ENCODE measurements around the gene TF.

The TF gene

DNA sequence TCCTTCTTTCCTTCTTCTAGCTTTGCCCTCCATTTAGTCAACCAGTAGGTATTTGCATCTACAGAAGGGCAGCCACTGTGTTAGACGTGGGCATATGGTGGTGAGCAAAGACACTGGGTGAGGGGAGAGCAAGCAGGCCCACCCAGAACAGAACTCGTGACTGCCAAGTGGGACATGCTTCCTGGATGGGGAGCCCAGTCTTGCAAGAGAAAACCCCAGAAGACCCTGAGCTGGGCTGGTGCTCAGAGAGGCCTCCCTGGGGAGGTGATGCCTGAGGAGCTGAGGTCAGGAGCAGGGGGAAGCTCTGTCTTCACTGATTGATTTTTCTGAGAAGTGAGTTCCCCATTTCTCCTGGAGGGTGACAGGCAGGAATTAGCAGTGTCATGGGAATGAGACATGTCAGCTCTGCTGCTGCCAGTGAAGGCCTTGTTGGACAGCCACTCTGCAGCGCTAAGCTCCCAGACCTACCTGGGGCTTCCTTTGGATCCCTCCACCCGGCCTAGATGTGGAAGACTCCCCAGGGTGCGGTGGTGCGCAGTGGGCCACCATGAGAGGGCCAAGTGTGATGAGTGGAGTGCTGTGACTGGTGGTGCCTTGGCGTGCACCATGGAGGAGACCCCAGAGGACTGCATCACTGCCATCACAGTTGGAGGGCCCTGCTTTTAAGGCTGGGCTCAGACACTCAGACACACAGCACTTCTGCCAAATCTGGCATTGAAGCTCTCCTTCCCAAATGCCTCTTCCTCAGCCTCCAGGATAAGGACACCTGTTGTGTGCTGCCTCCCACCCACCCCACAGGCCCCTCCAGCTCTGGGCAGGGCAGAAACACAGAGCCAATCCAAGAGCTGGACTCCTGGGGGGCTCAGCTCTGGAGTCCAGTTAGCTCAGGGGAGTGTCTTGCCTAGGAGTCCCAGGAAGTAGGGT is 44.5 kb upstream of the TF start:
- ChIA-PET CTCF (no interaction called here), POLR2A (no interaction called here)
- DNase-seq (ENCODE audit: extremely low spot score): no peak
- TF ChIP-seq NFRKB (IDR thresholded peaks at IDR 0.05) (no peak), SP1 (IDR thresholded peaks at IDR 0.05) (no peak), CTBP1 (IDR thresholded peaks at IDR 0.05; ENCODE audit: borderline replicate concordance) (no peak), L3MBTL2 (conservative IDR thresholded peaks at IDR 0.05) (no peak)

- no peak for TF ChIP-seq HDGF (IDR thresholded peaks at IDR 0.05; ENCODE audit: borderline replicate concordance)
- TF ChIP-seq FOXK2 (IDR thresholded peaks at IDR 0.05): no peak
- CTCF ChIA-PET: no interaction called here
- no peak for DNase-seq (ENCODE audit: extremely low spot score)
- POLR2A ChIA-PET: no interaction called here
Measured at GRCh38 chr3:133703915-133704314, 42.3 kb upstream of the TF start.

DNA sequence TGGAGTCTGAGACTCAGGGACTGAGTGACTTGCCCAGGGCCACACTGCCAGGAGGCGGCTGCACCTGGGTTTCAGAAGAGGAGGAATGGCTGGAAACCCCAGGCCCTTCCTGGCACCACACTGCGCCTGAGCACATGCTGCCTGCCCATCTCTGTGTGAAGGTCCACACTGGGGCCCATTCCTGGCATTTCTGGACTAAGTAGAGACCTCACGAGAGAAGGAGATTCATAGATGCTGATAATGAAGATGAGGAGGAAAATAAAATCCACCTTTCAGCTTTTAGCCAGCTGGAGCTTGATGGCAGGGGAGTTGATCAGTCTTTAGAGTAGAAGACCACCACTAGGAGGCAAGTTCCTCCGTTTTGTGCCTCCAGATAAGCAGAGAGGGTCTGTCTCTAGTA is 40.2 kb upstream of the TF start:
- DNase-seq (ENCODE audit: extremely low spot score): no peak
- ChIA-PET CTCF (no interaction called here), POLR2A (no interaction called here)

DNA sequence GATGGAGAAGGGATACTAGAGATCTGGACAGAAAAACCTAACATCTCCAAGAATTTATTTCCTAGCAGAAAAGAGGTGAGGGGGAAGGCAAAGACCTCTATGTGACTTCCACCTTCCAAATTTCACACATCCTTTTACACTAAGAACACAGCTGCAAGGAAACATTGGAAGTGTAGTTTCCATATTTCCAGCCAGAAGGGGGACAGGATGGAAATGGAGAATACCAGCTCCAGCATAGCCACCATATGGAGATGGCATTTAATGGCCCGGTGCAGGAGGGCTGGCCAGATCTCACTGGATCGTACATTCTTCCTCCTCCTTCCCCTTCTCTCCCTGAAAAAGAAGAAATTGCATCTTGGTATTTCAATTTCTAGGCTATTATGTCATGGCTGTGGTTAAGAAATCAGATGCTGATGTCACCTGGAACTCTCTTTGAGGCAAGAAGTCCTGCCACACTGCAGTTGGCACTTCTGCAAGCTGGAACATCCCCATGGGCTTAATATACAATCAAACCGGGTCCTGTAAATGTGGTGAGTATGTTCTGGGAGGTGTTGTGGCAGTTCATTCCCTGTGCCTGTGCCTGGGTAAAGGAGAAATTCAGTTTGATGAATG is 36.9 kb upstream of the TF start:
- CTCF ChIA-PET: no interaction called here
- POLR2A ChIA-PET: no interaction called here
- TF ChIP-seq ZNF384 (IDR thresholded peaks at IDR 0.05) (no peak), ARNT (IDR thresholded peaks at IDR 0.05) (no peak), FOXA1 (IDR thresholded peaks at IDR 0.05) (no peak), L3MBTL2 (conservative IDR thresholded peaks at IDR 0.05) (no peak), NFRKB (IDR thresholded peaks at IDR 0.05) (no peak), ELF4 (IDR thresholded peaks at IDR 0.05) (no peak), CTBP1 (IDR thresholded peaks at IDR 0.05; ENCODE audit: borderline replicate concordance) (no peak), SP1 (IDR thresholded peaks at IDR 0.05) (no peak)
- DNase-seq (ENCODE audit: extremely low spot score): no peak

More for the DNA sequence above, 40.2 kb upstream of the TF start:
- TF ChIP-seq, protein P1, sequence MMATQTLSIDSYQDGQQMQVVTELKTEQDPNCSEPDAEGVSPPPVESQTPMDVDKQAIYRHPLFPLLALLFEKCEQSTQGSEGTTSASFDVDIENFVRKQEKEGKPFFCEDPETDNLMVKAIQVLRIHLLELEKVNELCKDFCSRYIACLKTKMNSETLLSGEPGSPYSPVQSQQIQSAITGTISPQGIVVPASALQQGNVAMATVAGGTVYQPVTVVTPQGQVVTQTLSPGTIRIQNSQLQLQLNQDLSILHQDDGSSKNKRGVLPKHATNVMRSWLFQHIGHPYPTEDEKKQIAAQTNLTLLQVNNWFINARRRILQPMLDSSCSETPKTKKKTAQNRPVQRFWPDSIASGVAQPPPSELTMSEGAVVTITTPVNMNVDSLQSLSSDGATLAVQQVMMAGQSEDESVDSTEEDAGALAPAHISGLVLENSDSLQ (IDR thresholded peaks at IDR 0.05): no peak
- TF ChIP-seq TARDBP (IDR thresholded peaks at IDR 0.05) (no peak), NFRKB (IDR thresholded peaks at IDR 0.05) (no peak), HDGF (IDR thresholded peaks at IDR 0.05; ENCODE audit: borderline replicate concordance) (no peak), ZNF384 (IDR thresholded peaks at IDR 0.05) (no peak), LEF1 (IDR thresholded peaks at IDR 0.05; ENCODE audit: borderline replicate concordance) (no peak), SUZ12 (IDR thresholded peaks at IDR 0.05) (no peak), ELF4 (IDR thresholded peaks at IDR 0.05) (no peak), SP1 (IDR thresholded peaks at IDR 0.05) (no peak), BHLHE40 (IDR thresholded peaks at IDR 0.05; ENCODE audit: borderline replicate concordance) (no peak), FOXK2 (IDR thresholded peaks at IDR 0.05) (no peak), ARNT (IDR thresholded peaks at IDR 0.05) (no peak), CTBP1 (IDR thresholded peaks at IDR 0.05; ENCODE audit: borderline replicate concordance) (no peak), L3MBTL2 (conservative IDR thresholded peaks at IDR 0.05) (no peak), FOXA1 (IDR thresholded peaks at IDR 0.05) (no peak), FOXM1 (IDR thresholded peaks at IDR 0.05; ENCODE audit: borderline replicate concordance) (no peak)

GRCh38 chr3:133711013-133711412 is 35.2 kb upstream of the TF start:
- TF ChIP-seq FOXA1 (IDR thresholded peaks at IDR 0.05) (no peak), TARDBP (IDR thresholded peaks at IDR 0.05) (no peak), SP1 (IDR thresholded peaks at IDR 0.05) (no peak), ZNF384 (IDR thresholded peaks at IDR 0.05) (no peak), LEF1 (IDR thresholded peaks at IDR 0.05; ENCODE audit: borderline replicate concordance) (no peak), FOXK2 (IDR thresholded peaks at IDR 0.05) (no peak), L3MBTL2 (conservative IDR thresholded peaks at IDR 0.05) (no peak), ARNT (IDR thresholded peaks at IDR 0.05) (no peak), BHLHE40 (IDR thresholded peaks at IDR 0.05; ENCODE audit: borderline replicate concordance) (no peak), SUZ12 (IDR thresholded peaks at IDR 0.05) (no peak), CTBP1 (IDR thresholded peaks at IDR 0.05; ENCODE audit: borderline replicate concordance) (no peak), HDGF (IDR thresholded peaks at IDR 0.05; ENCODE audit: borderline replicate concordance) (no peak), FOXM1 (IDR thresholded peaks at IDR 0.05; ENCODE audit: borderline replicate concordance) (no peak)
- TF ChIP-seq, protein P1 (IDR thresholded peaks at IDR 0.05): no peak
- ChIA-PET CTCF (no interaction called here), POLR2A (no interaction called here)
- no peak for DNase-seq (ENCODE audit: extremely low spot score)

DNA sequence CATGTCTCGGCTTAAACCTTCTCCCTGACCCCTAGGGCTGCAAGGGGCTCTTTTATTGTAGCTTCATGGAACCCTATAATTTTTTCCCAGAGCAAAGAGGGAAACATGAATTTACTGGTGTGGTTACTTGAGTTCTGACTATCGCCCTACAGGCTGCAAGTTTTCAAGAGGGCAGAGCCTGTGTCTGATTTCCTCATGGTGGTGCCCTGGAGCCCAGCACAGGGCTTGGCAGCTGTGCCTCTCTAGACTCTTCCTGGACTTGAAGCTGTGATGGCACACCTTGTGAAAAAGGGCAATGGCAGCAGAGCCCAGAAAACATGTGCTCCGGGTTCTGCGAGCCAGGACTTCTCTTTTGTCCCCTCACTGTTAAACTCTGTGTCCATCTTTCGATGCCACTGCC is 34.2 kb upstream of the TF start:
- ChIA-PET CTCF (no interaction called here), POLR2A (no interaction called here)
- no peak for TF ChIP-seq CTBP1 (IDR thresholded peaks at IDR 0.05; ENCODE audit: borderline replicate concordance)
- no peak for TF ChIP-seq NFRKB (IDR thresholded peaks at IDR 0.05)
- no peak for TF ChIP-seq ELF4 (IDR thresholded peaks at IDR 0.05)
- TF ChIP-seq, protein P1 (IDR thresholded peaks at IDR 0.05): no peak
- TF ChIP-seq FOXM1 (IDR thresholded peaks at IDR 0.05; ENCODE audit: borderline replicate concordance): no peak
- no peak for TF ChIP-seq FOXA1 (IDR thresholded peaks at IDR 0.05)
- TF ChIP-seq ARNT (IDR thresholded peaks at IDR 0.05): no peak
- TF ChIP-seq TARDBP (IDR thresholded peaks at IDR 0.05): no peak
- no peak for TF ChIP-seq HDGF (IDR thresholded peaks at IDR 0.05; ENCODE audit: borderline replicate concordance)
- no peak for TF ChIP-seq LEF1 (IDR thresholded peaks at IDR 0.05; ENCODE audit: borderline replicate concordance)
- no peak for TF ChIP-seq SP1 (IDR thresholded peaks at IDR 0.05)
- TF ChIP-seq ZNF384 (IDR thresholded peaks at IDR 0.05): no peak
- DNase-seq (ENCODE audit: extremely low spot score): no peak

All from HEK293T (cell line).